ENCODE results near the gene ABCB8.

Gene ABCB8

GRCh38 chr7:151071032-151071866 is 43.0 kb downstream of the ABCB8 start:
- no peak for TF ChIP-seq CTCF (IDR thresholded peaks at IDR 0.05; ENCODE audit: low read depth, low read length)
- H3K4me3 ChIP-seq (replicated peaks in 1 of 2; ENCODE audit: low read depth in 2 of 2, low read length in 2 of 2): no peak overlapping the region
- no peak for DNase-seq (ENCODE audit: low read depth in 2 of 2)

DNA sequence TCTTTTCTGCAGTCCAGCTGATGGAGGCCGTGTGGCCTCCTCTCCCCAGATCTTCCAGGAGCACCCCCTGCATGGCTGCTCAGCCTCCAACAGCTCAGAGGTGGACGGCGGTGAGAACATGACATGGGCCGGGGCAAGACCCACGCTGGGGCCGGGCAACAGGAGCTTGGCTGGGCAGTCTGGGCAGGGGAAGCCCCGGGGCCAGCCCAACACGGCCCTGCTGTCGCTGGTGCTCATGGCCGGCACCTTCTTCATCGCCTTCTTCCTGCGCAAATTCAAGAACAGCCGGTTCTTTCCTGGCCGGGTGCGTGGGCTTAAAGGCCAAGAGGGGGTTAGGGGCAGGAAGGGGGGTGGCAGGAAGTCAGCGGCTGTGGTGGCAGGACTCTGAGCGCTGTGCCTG is 45.7 kb downstream of the ABCB8 start:
- no peak for TF ChIP-seq CTCF (IDR thresholded peaks at IDR 0.05; ENCODE audit: low read depth, low read length)

DNA sequence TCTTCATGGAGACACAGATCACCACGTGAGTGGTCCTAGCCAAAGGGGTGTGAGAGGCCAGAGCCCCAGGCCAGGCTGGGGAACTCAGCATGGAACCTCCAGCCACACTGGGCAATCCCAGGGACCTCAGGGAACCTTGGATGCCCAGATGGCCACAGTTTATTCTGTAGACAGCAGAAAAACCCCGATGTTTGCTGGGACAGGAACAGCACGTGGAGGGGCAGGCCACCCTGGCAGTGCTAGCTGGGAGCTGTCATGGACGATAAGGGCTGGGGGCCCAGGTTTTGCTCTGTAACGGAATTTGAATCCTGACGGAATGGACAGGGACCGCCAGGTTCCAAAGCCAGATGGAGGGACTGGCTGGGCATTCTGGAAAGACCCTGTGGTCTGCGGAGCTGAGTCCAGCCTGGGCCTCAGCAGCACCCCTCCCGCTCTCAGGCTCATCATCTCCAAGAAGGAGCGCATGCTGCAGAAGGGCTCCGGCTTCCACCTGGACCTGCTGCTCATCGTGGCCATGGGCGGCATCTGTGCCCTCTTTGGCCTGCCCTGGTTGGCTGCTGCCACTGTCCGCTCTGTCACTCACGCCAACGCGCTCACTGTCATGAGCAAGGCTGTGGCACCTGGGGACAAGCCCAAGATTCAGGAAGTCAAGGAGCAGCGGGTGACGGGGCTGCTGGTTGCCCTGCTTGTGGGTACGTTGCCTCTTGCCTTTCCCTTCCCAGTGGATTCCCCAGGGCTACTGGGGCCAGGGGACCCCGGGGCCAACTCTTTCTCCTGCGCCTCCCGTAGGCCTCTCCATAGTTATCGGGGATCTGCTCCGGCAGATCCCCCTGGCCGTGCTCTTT is 46.8 kb downstream of the ABCB8 start:
- no peak for TF ChIP-seq CTCF (IDR thresholded peaks at IDR 0.05; ENCODE audit: low read depth, low read length)
- no peak overlapping the region for H3K4me3 ChIP-seq (replicated peaks in 1 of 2; ENCODE audit: low read depth in 2 of 2, low read length in 2 of 2)
- no peak for DNase-seq (ENCODE audit: low read depth in 2 of 2)

More for the DNA sequence above, 45.7 kb downstream of the ABCB8 start:
- H3K4me3 ChIP-seq (replicated peaks in 1 of 2; ENCODE audit: low read depth in 2 of 2, low read length in 2 of 2): no peak overlapping the region
- DNase-seq (ENCODE audit: low read depth in 2 of 2): no peak

GRCh38 chr7:151075662-151075971 is 47.4 kb downstream of the ABCB8 start:
- H3K4me3 ChIP-seq (replicated peaks in 1 of 2; ENCODE audit: low read depth in 2 of 2, low read length in 2 of 2): no peak overlapping the region
- no peak for DNase-seq (ENCODE audit: low read depth in 2 of 2)
- no peak for TF ChIP-seq CTCF (IDR thresholded peaks at IDR 0.05; ENCODE audit: low read depth, low read length)

DNA sequence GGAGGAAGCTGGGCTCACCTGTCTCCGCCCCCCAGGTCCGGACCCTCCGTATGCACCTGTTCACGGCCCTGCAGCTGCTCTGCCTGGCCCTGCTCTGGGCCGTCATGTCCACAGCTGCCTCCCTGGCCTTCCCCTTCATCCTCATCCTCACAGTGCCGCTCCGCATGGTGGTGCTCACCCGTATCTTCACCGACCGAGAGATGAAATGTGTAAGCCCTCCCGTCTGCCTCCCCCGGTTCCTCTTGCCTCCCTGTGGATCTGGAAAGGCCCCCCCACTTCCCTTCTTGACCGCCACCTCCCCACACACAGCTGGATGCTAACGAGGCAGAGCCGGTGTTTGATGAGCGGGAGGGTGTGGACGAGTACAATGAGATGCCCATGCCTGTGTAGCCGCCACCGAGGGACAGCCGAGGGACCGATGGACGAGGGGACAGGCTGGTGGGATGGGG is 47.8 kb downstream of the ABCB8 start:
- no peak for TF ChIP-seq CTCF (IDR thresholded peaks at IDR 0.05; ENCODE audit: low read depth, low read length)
- no peak overlapping the region for H3K4me3 ChIP-seq (replicated peaks in 1 of 2; ENCODE audit: low read depth in 2 of 2, low read length in 2 of 2)
- no peak for DNase-seq (ENCODE audit: low read depth in 2 of 2)

DNA sequence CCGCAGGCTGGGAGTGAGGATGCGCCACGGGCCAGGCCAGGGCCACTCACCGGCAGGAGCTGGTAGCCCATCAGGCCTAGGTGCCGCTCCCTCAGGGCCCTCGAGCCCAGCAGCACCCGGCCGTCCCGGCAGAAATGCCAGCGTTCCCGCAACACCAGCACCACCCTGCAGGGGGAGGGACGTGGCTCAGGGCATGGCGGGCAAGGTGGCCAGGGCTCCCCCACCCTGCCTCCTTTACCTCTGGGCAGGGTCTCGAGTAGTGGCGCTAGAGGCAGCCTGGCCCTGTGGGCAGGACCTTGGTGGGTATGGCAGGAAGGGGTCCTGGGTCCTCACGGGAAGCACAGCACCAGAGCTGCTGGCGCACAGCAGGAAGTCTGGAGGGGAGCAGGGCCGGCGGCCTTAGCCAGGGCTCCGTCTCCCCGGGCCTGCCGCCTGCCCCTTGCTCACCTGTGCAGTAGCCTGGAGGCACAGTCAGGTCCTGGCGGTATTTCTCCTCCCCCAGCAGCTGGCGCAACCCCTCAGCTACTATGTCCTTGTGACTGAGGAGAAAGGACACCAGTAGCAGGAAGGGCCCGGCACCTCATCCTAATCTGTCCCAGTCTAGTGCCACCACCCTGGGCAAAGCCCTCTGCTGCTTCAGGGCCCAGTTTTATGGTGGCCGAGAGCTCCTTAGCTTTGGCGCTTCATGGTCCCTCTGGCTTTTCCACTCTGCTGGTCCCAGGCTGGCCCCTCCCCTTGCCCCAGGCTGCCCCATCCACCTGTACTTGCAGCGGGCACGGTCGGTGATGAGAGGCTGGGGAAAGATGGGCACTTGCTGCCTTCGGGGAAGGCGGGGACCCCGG is 48.8 kb downstream of the ABCB8 start:
- TF ChIP-seq CTCF (IDR thresholded peaks at IDR 0.05; ENCODE audit: low read depth, low read length): peak; percentile 47
- H3K4me3 ChIP-seq (replicated peaks in 1 of 2; ENCODE audit: low read depth in 2 of 2, low read length in 2 of 2): no peak overlapping the region
- DNase-seq (ENCODE audit: low read depth in 2 of 2): peak in 1 of 2 donors; percentile 23
